ENCODE measurements around the gene SLC13A3. TPM values are rescaled to one million over a fixed set of nuclear protein-coding genes. Genes with fewer than 3 reads are reported as not detected.

SLC13A3 gene
- total and polyA plus RNA-seq, 2 of the 4 experiments (the other 2 are of a cell fraction) = 2.5 to 4.2 TPM

GRCh38 chr20:46670585-46671584 lies 19.6 kb upstream of the SLC13A3 start (continued):
- TF ChIP-seq SMC3 (IDR thresholded peaks at IDR 0.05; ENCODE audit: low read depth, low read length) (no peak), RAD21 (IDR thresholded peaks at IDR 0.05; ENCODE audit: low read length) (no peak)

- no peak overlapping the region for H2BK5ac ChIP-seq (ENCODE audit: low read depth, low read length, poor library complexity, severe bottlenecking)
- H4K8ac ChIP-seq (ENCODE audit: low read depth in 2 of 2, low read length in 2 of 2) = no peak overlapping the region
- H3K9me1 ChIP-seq (ENCODE audit: insufficient read depth, low read length) = no peaks in the 10 kb centered on the region
- H4K91ac ChIP-seq (ENCODE audit: insufficient read depth, low read depth, low read length) = no peak overlapping the region
- WGBS, 2 experiments (ENCODE audit: extremely low coverage in 2 of 2, insufficient read length in 1 of 2) = no CpG with 5 or more reads among the region's 2 CpGs
- H3K27me3 ChIP-seq (ENCODE audit: control insufficient read depth, insufficient read depth, low read length) = no peaks in the 10 kb centered on the region
- peaks cover 15% of the 10 kb centered on the region for H3K9me3 ChIP-seq (ENCODE audit: control insufficient read depth, insufficient read depth, low read length)
- no peak overlapping the region for H3K4me2 ChIP-seq (ENCODE audit: low read depth, low read length)
- no peak overlapping the region for H2BK120ac ChIP-seq (ENCODE audit: low read depth, low read length)
- no peak for ATAC-seq (ENCODE audit: low read depth)
- in situ Hi-C loops (cut with MboI; ENCODE audit: low sequenced_read_pairs) = no loop called here
- no peak overlapping the region for H4K5ac ChIP-seq (ENCODE audit: low read depth, low read length)
- no peak overlapping the region for H3K9ac ChIP-seq (ENCODE audit: low read depth, low read length)
- ChIA-PET CTCF (no interaction called here), POLR2A (ENCODE audit: unreplicated experiment) (no interaction called here)
- H3K79me1 ChIP-seq (ENCODE audit: low read depth in 1 of 2, low read length in 2 of 2) = no peaks in the 10 kb centered on the region
- TF ChIP-seq MAFK (IDR thresholded peaks at IDR 0.05; ENCODE audit: low read depth, low read length) = no peak
- no peaks in the 10 kb centered on the region for H3K4me1 ChIP-seq (ENCODE audit: control insufficient read depth, insufficient read depth, low read length)
- H2AK5ac ChIP-seq (ENCODE audit: low read depth, low read length) = no peak overlapping the region
- BruUV-seq (replicated peaks) = no TSS peak
- no peaks in the 10 kb centered on the region for H3K36me3 ChIP-seq (ENCODE audit: control insufficient read depth, insufficient read depth, low read length)
- no peak overlapping the region for H3K56ac ChIP-seq (ENCODE audit: extremely low read depth, insufficient read depth, low read length)
- no peak overlapping the region for H2BK15ac ChIP-seq (ENCODE audit: low read depth, low read length)
- no peak overlapping the region for H2AFZ ChIP-seq (replicated peaks; ENCODE audit: low read length, poor library complexity)
- no peak overlapping the region for H2BK20ac ChIP-seq (ENCODE audit: low read depth, low read length)
- no peak overlapping the region for H3K23ac ChIP-seq (ENCODE audit: low read depth, low read length)
- H3K27ac ChIP-seq (ENCODE audit: insufficient read depth, low read length) = no peak overlapping the region
- no peak overlapping the region for H3K4me3 ChIP-seq (ENCODE audit: insufficient read depth, low read depth, low read length)
- no peak overlapping the region for H3K18ac ChIP-seq (ENCODE audit: low read depth, low read length)
- H4K20me1 ChIP-seq (ENCODE audit: insufficient read depth, low read length) = no peaks in the 10 kb centered on the region
- no peak overlapping the region for H2AK9ac ChIP-seq (replicated peaks; ENCODE audit: low read depth, low read length, poor library complexity)
- intact Hi-C loops (cut with micrococcal nuclease) = no loop called here
- DNase-seq = no peak
- H3K14ac ChIP-seq (replicated peaks; ENCODE audit: low read depth, low read length) = no peak overlapping the region
- dilution Hi-C loops (cut with HindIII; ENCODE audit: low sequenced_read_pairs, unreplicated experiment) = no loop called here
- no peak overlapping the region for H3K4ac ChIP-seq (ENCODE audit: low read depth, low read length)
Observed at GRCh38 chr20:46670228-46670584, 18.9 kb upstream of the SLC13A3 start.
